PC-9 (cell line): ENCODE data around the gene HCN4.

ENCODE experiments used
- EZH2 ChIP-seq: fragments of 200-600 bp; sonication (generic); IDR thresholded peaks from 2 replicates; pipeline ENCODE4 v1.8.0; 2017; ENCODE audit warnings: antibody characterized with exemption, low read depth
- TF ChIP-seq, protein P1 (sequence below): fragments of 200-600 bp; sonication (generic); conservative IDR thresholded peaks from 2 replicates; pipeline ENCODE4 v1.6.1; 2017; ENCODE audit warnings: mixed run types, antibody characterized with exemption, mild to moderate bottlenecking, moderate library complexity

- TF ChIP-seq, protein P1, sequence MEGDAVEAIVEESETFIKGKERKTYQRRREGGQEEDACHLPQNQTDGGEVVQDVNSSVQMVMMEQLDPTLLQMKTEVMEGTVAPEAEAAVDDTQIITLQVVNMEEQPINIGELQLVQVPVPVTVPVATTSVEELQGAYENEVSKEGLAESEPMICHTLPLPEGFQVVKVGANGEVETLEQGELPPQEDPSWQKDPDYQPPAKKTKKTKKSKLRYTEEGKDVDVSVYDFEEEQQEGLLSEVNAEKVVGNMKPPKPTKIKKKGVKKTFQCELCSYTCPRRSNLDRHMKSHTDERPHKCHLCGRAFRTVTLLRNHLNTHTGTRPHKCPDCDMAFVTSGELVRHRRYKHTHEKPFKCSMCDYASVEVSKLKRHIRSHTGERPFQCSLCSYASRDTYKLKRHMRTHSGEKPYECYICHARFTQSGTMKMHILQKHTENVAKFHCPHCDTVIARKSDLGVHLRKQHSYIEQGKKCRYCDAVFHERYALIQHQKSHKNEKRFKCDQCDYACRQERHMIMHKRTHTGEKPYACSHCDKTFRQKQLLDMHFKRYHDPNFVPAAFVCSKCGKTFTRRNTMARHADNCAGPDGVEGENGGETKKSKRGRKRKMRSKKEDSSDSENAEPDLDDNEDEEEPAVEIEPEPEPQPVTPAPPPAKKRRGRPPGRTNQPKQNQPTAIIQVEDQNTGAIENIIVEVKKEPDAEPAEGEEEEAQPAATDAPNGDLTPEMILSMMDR: no peak
- TF ChIP-seq EZH2: no peak
Observed at GRCh38 chr15:73392025-73392424, 23.3 kb upstream of the HCN4 start.
